Adrenal gland (tissue), 12 donors: ENCODE results near the gene BICRAL. TPM values are rescaled to one million over a fixed set of nuclear protein-coding genes. Genes with fewer than 3 reads are reported as not detected.

ENCODE experiments used
- DNase-seq, 7 donors: peaks; one replicate each; pipeline ENCODE4 v3.0.0-alpha.2; 2019 to 2020
- H3K27ac ChIP-seq, 5 donors: fragments of 200-600 bp; sonication (generic) in 4 of 5; 1 replicate in 3 of 5; 2 replicates in 2 of 5; pipeline versions ENCODE4 v1.5.1 to v1.8.0; 2016 to 2020; ENCODE audit warnings: mild to moderate bottlenecking in 1 of 5
- H3K27me3 ChIP-seq: fragments of 200-600 bp; 2 replicates; pipeline ENCODE4 v1.8.0; 2021
- H3K36me3 ChIP-seq, 2 donors: fragments of 200-600 bp; replicated peaks in 1 of 2; 1 replicate in 1 of 2; 2 replicates in 1 of 2; pipeline versions ENCODE4 v1.5.1 to v1.8.0; 2018 to 2022
- H3K4me1 ChIP-seq, 2 donors: fragments of 200-600 bp; replicated peaks in 1 of 2; 1 replicate in 1 of 2; 2 replicates in 1 of 2; pipeline versions ENCODE4 v1.5.1 to v1.8.0; 2018 to 2021
- H3K4me3 ChIP-seq, 4 donors: fragments of 200-600 bp; sonication (generic) in 3 of 4; one replicate each; pipeline ENCODE4 v1.5.1; 2016 to 2018
- H3K9me3 ChIP-seq, 3 donors: fragments of 200-600 bp; sonication (generic) in 1 of 3; replicated peaks in 1 of 3; 1 replicate in 2 of 3; 2 replicates in 1 of 3; pipeline versions ENCODE4 v1.5.1 to v1.8.0; 2016 to 2021
- POLR2A ChIP-seq, 2 donors: fragments of 450-650 bp; IDR thresholded peaks; one replicate each; pipeline ENCODE4 v1.6.1; 2017; ENCODE audit warnings: antibody characterized with exemption in 2 of 2, mild to moderate bottlenecking in 2 of 2, moderate library complexity in 1 of 2
- WGBS, 4 donors: extraction: QIAGEN DNeasy Blood & Tissue Kit in 2 of 4; methylation state at CpG; one replicate each; pipeline versions ENCODE4 v1.1.5 to v1.1.7; 2013 to 2017; 5-methylcytosine and 5-hydroxymethylcytosine counted together
- intact Hi-C, 2 donors: fragments of 100-400 bp; cut with DNase I; formaldehyde crosslinking; loops; one replicate each; pipeline versions ENCODE4 v1.14.1 to v1.15.0; 2022 to 2023
- polyA plus RNA-seq, 3 donors: library from polyadenylated mRNA; stranded (reverse); fragments of 200-250 nt in 2 of 3; fragments of 350-450 nt in 1 of 3; fragmentation: Illumina TruSeq in 1 of 3; extraction: RNeasy Lipid Tissue Mini Kit (QIAGEN cat#74804) in 1 of 3; gene quantifications; one replicate each; pipeline ENCODE4 v1.2.3, GENCODE V29; 2013 to 2014
- total RNA-seq, 9 donors: library from RNA; depleted of rRNA in 4 of 9; stranded (reverse); fragments of >200 nt in 4 of 9; fragments of 120-200 nt in 1 of 9; fragmentation: NEBNext Ultra II Directional in 1 of 9; extraction: Animal tissue kit (Norgen Biotek cat#: 25700) in 1 of 9; gene quantifications; one replicate each; pipeline versions ENCODE4 v1.1.0 to v1.2.4, GENCODE V29; 2013 to 2023
- TF ChIP-seq, protein P1 (sequence below), 6 experiments: fragments of 450-650 bp in 4 of 6; fragments of 200-600 bp in 2 of 6; sonication (generic) in 1 of 6; IDR thresholded peaks; 1 replicate in 5 of 6; 2 replicates in 1 of 6; pipeline versions ENCODE4 v1.5.1 to v1.8.0; 2016 to 2021; ENCODE audit warnings: antibody characterized with exemption in 6 of 6, mild to moderate bottlenecking in 2 of 6, moderate library complexity in 1 of 6
- donor health status: healthy with polysubstance abuse.
- donor health status: Bipolar disorder and iron deficiency.
- donor health status: DM: yes; HTN: yes; CAD: no.
- donor health status: DM: no; HTN: no; CAD: no.
- donor health status: DM: no; HTN: no; CAD: no.
- donor health status: DM: yes; HTN: yes; CAD: no.

BICRAL gene
- total and polyA plus RNA-seq, 12 donors: 2.8 to 16.1 (median 9.0) TPM

DNA sequence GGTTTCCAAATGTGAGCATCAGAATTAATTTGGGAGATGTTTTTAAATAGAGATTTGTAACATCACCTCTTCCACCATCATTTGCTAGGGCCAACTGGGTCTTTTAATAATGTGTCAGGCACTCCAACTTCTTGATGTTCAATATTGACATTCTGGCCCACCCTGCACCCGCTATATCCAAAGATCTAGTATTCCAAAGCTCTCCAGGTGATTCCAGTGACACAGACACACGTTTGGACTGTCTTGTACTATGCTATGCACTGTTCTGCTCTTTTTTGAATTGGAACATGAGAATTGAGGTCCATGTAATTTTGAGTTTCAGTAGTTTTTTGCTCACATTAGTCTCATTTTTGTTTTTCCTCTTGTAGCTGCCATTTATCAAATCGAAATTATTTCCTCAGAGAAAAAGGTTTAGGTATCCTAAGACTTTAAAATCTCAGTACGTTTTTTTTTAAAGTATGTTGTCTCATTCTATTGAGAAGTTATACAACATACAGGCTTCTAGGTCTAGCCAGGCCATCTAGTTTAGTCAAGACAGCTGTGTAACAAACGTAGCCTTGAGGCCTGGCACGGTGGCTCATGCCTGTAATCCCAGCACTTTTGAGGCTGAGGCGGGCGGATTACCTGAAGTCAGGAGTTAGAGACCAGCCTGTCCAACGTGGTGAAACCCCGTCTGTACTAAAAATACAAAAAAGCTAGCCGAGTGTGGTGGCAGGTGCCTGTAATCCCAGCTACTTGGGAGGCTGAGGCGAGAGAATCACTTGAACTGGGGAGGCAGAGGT lies 3.1 kb downstream of the BICRAL start:
- WGBS, 4 donors: 49 to 68% (median 60%) methylated on average over 12 of the region's 12 CpGs
- H3K4me1 ChIP-seq: peaks cover 3 to 44% of the 10 kb centered on the region in 2 donors
- H3K36me3 ChIP-seq: no peaks in the 10 kb centered on the region
- TF ChIP-seq, protein P1, sequence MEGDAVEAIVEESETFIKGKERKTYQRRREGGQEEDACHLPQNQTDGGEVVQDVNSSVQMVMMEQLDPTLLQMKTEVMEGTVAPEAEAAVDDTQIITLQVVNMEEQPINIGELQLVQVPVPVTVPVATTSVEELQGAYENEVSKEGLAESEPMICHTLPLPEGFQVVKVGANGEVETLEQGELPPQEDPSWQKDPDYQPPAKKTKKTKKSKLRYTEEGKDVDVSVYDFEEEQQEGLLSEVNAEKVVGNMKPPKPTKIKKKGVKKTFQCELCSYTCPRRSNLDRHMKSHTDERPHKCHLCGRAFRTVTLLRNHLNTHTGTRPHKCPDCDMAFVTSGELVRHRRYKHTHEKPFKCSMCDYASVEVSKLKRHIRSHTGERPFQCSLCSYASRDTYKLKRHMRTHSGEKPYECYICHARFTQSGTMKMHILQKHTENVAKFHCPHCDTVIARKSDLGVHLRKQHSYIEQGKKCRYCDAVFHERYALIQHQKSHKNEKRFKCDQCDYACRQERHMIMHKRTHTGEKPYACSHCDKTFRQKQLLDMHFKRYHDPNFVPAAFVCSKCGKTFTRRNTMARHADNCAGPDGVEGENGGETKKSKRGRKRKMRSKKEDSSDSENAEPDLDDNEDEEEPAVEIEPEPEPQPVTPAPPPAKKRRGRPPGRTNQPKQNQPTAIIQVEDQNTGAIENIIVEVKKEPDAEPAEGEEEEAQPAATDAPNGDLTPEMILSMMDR (IDR thresholded peaks at IDR 0.05): no peak
- TF ChIP-seq POLR2A (IDR thresholded peaks at IDR 0.05): no peak
- no peaks in the 10 kb centered on the region for H3K9me3 ChIP-seq
- peak in 2 of 7 donors; percentile 33 to 36 for DNase-seq
- H3K27me3 ChIP-seq: no peaks in the 10 kb centered on the region
- H3K4me3 ChIP-seq: peak overlapping the region in 3 of 4 donors; percentile 1 to 80 (median 73)
- intact Hi-C loops: no loop called here
- H3K27ac ChIP-seq: peak overlapping the region in 3 of 5 donors; percentile 99 to 100 (median 99)

DNA sequence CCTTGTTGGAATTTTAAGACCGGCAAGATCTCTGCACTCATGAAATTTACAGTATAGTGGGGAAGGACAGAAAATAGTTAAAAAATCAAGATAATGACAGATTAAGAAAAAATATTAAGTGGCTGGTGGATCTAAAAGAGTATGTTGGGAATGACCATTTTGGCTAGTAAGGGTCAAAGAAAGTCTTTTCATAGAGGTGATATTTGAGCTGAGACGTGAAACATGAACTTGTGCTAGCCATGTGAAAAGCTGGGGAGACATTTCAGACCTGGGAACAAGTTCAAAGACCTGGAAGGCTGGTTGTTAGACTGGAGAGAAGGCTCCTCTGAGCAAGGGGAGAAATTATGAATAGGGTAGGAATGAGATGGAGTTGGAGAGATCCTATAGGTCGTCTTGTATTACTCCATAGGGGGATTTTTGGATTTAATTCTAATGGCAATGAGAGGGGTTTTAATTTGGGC lies 4.7 kb downstream of the BICRAL start:
- H3K4me1 ChIP-seq: peaks cover 3 to 53% of the 10 kb centered on the region in 2 donors
- H3K9me3 ChIP-seq: no peaks in the 10 kb centered on the region
- H3K36me3 ChIP-seq: no peaks in the 10 kb centered on the region
- no peak for DNase-seq
- no peak overlapping the region for H3K4me3 ChIP-seq
- TF ChIP-seq, protein P1 (IDR thresholded peaks at IDR 0.05): no peak
- WGBS, 4 donors: 74 to 82% (median 80%) methylated on average over 3 of the region's 3 CpGs
- no peaks in the 10 kb centered on the region for H3K27me3 ChIP-seq
- intact Hi-C loops: no loop called here
- H3K27ac ChIP-seq: no peak overlapping the region

DNA sequence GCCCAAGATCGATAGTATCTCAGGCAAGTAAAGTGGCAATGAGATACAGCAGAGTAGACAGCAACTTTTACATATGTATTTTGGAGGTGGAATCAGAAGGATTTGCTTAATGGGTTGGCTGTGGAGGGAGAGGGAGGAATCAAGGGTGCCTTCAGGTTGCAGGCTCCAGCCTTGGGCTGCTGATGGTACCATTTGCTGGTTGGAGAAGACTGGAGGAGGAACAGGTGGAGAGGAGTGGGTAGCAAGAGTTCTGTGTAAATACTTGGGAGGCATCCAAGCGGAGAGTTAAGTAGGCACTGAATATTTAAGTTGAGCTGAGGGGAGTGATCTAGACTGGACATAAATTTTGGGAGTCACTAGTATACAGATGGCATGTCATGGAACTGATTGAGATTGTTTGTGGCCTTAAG lies 5.2 kb downstream of the BICRAL start:
- TF ChIP-seq POLR2A (IDR thresholded peaks at IDR 0.05): no peak
- TF ChIP-seq, protein P1 (IDR thresholded peaks at IDR 0.05): no peak
- peaks cover 3 to 59% of the 10 kb centered on the region in 2 donors for H3K4me1 ChIP-seq
- intact Hi-C loops: no loop called here
- no peak for DNase-seq
- H3K27ac ChIP-seq: peak overlapping the region in 1 of 5 donors; percentile 11
- WGBS, 4 donors: 73 to 84% (median 77%) methylated on average over 2 of the region's 2 CpGs
- no peaks in the 10 kb centered on the region for H3K36me3 ChIP-seq
- H3K9me3 ChIP-seq: no peaks in the 10 kb centered on the region
- H3K4me3 ChIP-seq: no peak overlapping the region
- no peaks in the 10 kb centered on the region for H3K27me3 ChIP-seq

DNA sequence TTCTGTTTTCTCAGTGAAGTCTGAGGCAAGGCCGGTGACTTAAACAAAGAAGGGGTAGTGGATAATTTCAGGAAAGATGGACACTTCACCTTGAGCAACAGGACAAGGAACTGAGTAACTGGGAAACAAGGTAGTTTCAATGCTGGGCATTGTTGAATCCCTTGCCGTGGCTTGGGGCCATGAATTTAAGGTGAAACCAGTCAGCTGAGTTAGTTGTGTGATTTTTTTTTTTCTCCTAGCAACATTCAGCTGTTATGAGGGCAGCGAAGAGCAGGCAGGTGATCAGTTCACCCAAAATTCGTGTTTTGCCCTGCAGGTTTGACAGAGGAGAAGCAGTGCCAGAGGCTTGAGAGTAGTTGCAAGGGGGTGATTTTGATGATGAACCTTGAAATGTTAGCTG lies 6.8 kb downstream of the BICRAL start:
- peaks cover 3 to 59% of the 10 kb centered on the region in 2 donors for H3K4me1 ChIP-seq
- 59 to 87% (median 66%) methylated on average over 4 of the region's 4 CpGs for WGBS, 4 donors
- no peak for TF ChIP-seq POLR2A (IDR thresholded peaks at IDR 0.05)
- TF ChIP-seq, protein P1 (IDR thresholded peaks at IDR 0.05): no peak

More for the DNA sequence above, 6.8 kb downstream of the BICRAL start:
- DNase-seq: no peak
- no peaks in the 10 kb centered on the region for H3K9me3 ChIP-seq
- no peak overlapping the region for H3K4me3 ChIP-seq
- intact Hi-C loops: no loop called here
- no peak overlapping the region for H3K27ac ChIP-seq
- no peaks in the 10 kb centered on the region for H3K27me3 ChIP-seq
- H3K36me3 ChIP-seq: no peaks in the 10 kb centered on the region
